ENCODE results near the gene NTRK1.

DNA sequence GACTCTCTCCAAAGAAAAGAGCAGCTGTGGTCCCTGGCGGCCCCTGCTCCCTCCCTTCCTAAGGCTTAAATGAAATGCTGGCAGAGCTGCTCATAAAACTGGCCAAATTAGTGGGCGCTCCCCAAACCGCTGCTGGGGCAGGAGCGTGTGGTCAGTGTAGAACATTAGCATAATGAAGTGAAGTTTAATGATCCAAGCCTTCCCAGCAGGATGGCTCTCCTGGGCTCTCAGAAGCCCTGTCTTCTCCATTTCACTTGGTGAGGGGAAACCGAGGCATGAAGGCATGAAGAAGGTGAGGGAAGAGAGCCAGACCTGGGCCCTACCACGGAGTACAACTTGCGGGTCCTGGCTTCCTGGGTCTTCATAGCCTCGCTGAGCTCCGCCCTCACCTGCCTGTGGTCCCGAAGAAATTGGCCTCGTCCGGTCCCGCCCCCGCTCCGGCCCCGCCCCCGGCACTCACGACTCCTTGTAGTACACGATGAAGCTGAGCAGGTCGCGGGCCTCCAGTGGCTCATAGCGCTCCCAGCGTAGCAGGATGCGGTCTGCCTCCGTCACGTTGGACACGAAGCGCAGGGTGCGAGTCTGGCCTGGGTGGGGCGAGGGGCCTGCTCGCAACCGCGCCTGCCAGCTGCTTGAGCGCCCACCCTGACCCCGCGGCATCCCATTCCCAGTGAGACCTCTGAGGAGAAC lies 12.1 kb upstream of the NTRK1 start:
- TF ChIP-seq, protein P1, sequence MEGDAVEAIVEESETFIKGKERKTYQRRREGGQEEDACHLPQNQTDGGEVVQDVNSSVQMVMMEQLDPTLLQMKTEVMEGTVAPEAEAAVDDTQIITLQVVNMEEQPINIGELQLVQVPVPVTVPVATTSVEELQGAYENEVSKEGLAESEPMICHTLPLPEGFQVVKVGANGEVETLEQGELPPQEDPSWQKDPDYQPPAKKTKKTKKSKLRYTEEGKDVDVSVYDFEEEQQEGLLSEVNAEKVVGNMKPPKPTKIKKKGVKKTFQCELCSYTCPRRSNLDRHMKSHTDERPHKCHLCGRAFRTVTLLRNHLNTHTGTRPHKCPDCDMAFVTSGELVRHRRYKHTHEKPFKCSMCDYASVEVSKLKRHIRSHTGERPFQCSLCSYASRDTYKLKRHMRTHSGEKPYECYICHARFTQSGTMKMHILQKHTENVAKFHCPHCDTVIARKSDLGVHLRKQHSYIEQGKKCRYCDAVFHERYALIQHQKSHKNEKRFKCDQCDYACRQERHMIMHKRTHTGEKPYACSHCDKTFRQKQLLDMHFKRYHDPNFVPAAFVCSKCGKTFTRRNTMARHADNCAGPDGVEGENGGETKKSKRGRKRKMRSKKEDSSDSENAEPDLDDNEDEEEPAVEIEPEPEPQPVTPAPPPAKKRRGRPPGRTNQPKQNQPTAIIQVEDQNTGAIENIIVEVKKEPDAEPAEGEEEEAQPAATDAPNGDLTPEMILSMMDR (IDR thresholded peaks at IDR 0.05; ENCODE audit: low read length), result no peak
- TF ChIP-seq EZH2 (IDR thresholded peaks at IDR 0.05; ENCODE audit: borderline replicate concordance, low read length), result no peak
